ENCODE results near the gene APOBEC3B. TPM values are rescaled to one million over a fixed set of nuclear protein-coding genes. Genes with fewer than 3 reads are reported as not detected.
A peak's percentile ranks its signal among the peaks of the same experiment; 100 is the strongest.

Gene APOBEC3B
- total and polyA plus RNA-seq, 2 of the 8 experiments (the other 6 are each of a cell fraction or from before 2014, with no cell fraction given), result 14.2 to 74.9 TPM

GRCh38 chr22:38938221-38938620 is 43.9 kb upstream of the APOBEC3B start:
- no peak for TF ChIP-seq NRF1 (IDR thresholded peaks at IDR 0.05; ENCODE audit: low read depth, low read length)
- no peak for TF ChIP-seq KDM4A (IDR thresholded peaks at IDR 0.05; ENCODE audit: low read depth, low read length, severe bottlenecking)
- TF ChIP-seq POU5F1 (IDR thresholded peaks at IDR 0.05; ENCODE audit: low read depth, low read length), result no peak
- TF ChIP-seq HDAC2 (IDR thresholded peaks at IDR 0.05; ENCODE audit: borderline replicate concordance in 1 of 2, low read depth in 2 of 2, low read length in 2 of 2), result no peak
- no peak for TF ChIP-seq GABPA (IDR thresholded peaks at IDR 0.05; ENCODE audit: borderline replicate concordance, insufficient read depth, low read length)
- TF ChIP-seq ATF2 (IDR thresholded peaks at IDR 0.05; ENCODE audit: low read length), result no peak

More at GRCh38 chr22:38938221-38938620, 43.9 kb upstream of the APOBEC3B start:
- Histone ChIP-seq H3K9me3 (ENCODE audit: insufficient read depth in 2 of 2, low read depth in 1 of 2, low read length in 1 of 2) (no peaks in the 10 kb centered on the region), H2BK12ac (ENCODE audit: low read depth, low read length) (no peak overlapping the region), H3K79me2 (ENCODE audit: control insufficient read depth in 1 of 2, insufficient read depth in 2 of 2, low read length in 2 of 2) (no peaks in the 10 kb centered on the region), H4K20me1 (replicated peaks in 1 of 2; ENCODE audit: control insufficient read depth in 1 of 2, insufficient read depth in 2 of 2, low read length in 2 of 2) (peaks cover 0 to 2% of the 10 kb centered on the region in 2 experiments), H3K56ac (replicated peaks; ENCODE audit: insufficient read length, low read depth, low read length) (no peak overlapping the region), H3K4me3 (ENCODE audit: extremely low read depth in 1 of 4, insufficient read depth in 2 of 4, low read depth in 3 of 4, low read length in 4 of 4) (no peak overlapping the region), H3K14ac (ENCODE audit: insufficient read length) (no peak overlapping the region), H3K4ac (replicated peaks; ENCODE audit: insufficient read length, low read depth, low read length) (no peak overlapping the region), H2AK5ac (ENCODE audit: low read depth, low read length) (no peak overlapping the region), H2BK120ac (replicated peaks; ENCODE audit: low read depth, low read length) (no peak overlapping the region), H3K79me1 (ENCODE audit: low read depth, low read length) (no peaks in the 10 kb centered on the region), H2BK5ac (ENCODE audit: low read depth, low read length) (no peak overlapping the region), H2BK20ac (ENCODE audit: low read length) (no peak overlapping the region), H3K18ac (ENCODE audit: extremely low read depth, low read length) (no peak overlapping the region), H4K91ac (replicated peaks; ENCODE audit: insufficient read length, low read length) (no peak overlapping the region), H3K23ac (ENCODE audit: insufficient read length) (no peak overlapping the region), H3K4me1 (replicated peaks in 1 of 4; ENCODE audit: control insufficient read depth in 3 of 4, insufficient read depth in 4 of 4, low read length in 3 of 4) (peaks cover 0 to 4% (median 0%) of the 10 kb centered on the region in 4 experiments; a peak in 2 of 7 replicates), H2BK15ac (ENCODE audit: low read length) (no peak overlapping the region), H3K4me2 (ENCODE audit: insufficient read depth in 1 of 2, low read depth in 2 of 2, low read length in 2 of 2) (no peak overlapping the region), H3K23me2 (ENCODE audit: low read depth, low read length) (peaks cover 4% of the 10 kb centered on the region; the same call in 1 of the 2 replicates), H4K8ac (ENCODE audit: extremely low read depth, insufficient read depth, low read length) (peak overlapping the region; percentile 58; the same call in 1 of the 2 replicates), H3K27ac (ENCODE audit: low read depth, low read length) (no peak overlapping the region), H4K5ac (ENCODE audit: insufficient read length, low read depth, low read length) (no peak overlapping the region), H3K36me3 (ENCODE audit: control insufficient read depth in 2 of 4, insufficient read depth in 4 of 4, low read length in 3 of 4) (no peaks in the 10 kb centered on the region), H3K9ac (replicated peaks in 1 of 4; ENCODE audit: extremely low read depth in 1 of 4, low read depth in 3 of 4, low read length in 3 of 4) (no peak overlapping the region), H2AFZ (ENCODE audit: low read length) (no peak overlapping the region), H3K27me3 (replicated peaks in 1 of 4; ENCODE audit: control insufficient read depth in 3 of 4, extremely low read depth in 1 of 4, insufficient read depth in 3 of 4, low read length in 3 of 4) (no peaks in the 10 kb centered on the region)
- ChIA-PET CTCF (ENCODE audit: partially characterized antibody) (interaction anchor here (0.6 to 2.0 kb wide), 4 partner anchors 11 to 511 kb away, joined by 3 to 15 read pairs (median 3); no protein-coding TSS in a partner anchor), POLR2A (ENCODE audit: partially characterized antibody) (no interaction called here)
- WGBS, 2 experiments (ENCODE audit: extremely low coverage in 1 of 2, insufficient coverage in 1 of 2, insufficient read length in 1 of 2, insufficient replicate concordance in 2 of 2, low coverage in 1 of 2, low lambda C conversion rate in 2 of 2, missing lambda C conversion rate in 1 of 2), result 89% methylated on average over 11 of the region's 11 CpGs; no CpG with 5 or more reads in 1 of the 2 experiments
- DNase-seq (ENCODE audit: low read depth in 1 of 2, low spot score in 2 of 2) (no peak), FAIRE-seq (no peak)
